Transverse colon (tissue), 4 donors: ENCODE measurements around the gene KDM4D.

Source experiments
- EP300 ChIP-seq: sonication (generic); formaldehyde crosslinking; IDR thresholded peaks from one replicate; pipeline ENCODE4 v1.6.1; 2017; ENCODE audit warnings: antibody characterized with exemption, low read depth
- POLR2A ChIP-seq: fragments of 450-650 bp; IDR thresholded peaks from one replicate; pipeline ENCODE4 v1.6.1; 2016; ENCODE audit warnings: antibody characterized with exemption, mild to moderate bottlenecking, moderate library complexity
- POLR2AphosphoS5 ChIP-seq, 3 donors: sonication (generic); formaldehyde crosslinking; IDR thresholded peaks; one replicate each; pipeline ENCODE4 v1.6.1; 2016; ENCODE audit warnings: antibody characterized with exemption in 3 of 3
- TF ChIP-seq, protein P1 (sequence below), 5 experiments: fragments of 200-600 bp in 3 of 5; fragments of 450-650 bp in 2 of 5; sonication (generic) in 3 of 5; IDR thresholded peaks; 1 replicate in 2 of 5; 2 replicates in 3 of 5; pipeline ENCODE4 v1.5.1; 2016 to 2017; ENCODE audit warnings: antibody characterized with exemption in 5 of 5, inconsistent platforms in 3 of 5, mild to moderate bottlenecking in 2 of 5, moderate library complexity in 1 of 5

DNA sequence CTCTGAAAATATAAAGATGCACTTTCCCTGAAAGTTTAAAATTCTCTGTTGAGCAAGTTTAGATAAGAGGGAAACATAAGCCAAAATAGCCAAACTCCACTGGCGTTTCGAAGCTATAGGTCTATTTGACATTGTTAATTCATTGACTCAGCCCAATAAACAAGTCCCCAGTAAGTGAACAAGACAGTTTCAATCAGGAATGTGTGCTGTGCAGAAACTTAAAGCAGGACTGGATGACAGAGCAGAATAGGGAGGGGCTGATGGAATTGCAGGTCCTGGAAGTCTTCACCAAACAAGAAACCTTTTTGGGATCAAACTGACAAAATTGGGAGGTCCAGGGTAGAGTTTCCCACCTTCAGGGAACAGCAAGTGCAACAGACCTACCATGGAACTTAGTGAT, 42.6 kb downstream of the KDM4D start:
- TF ChIP-seq POLR2A (no peak), POLR2AphosphoS5 (IDR thresholded peaks at IDR 0.05) (no peak), EP300 (no peak)
- TF ChIP-seq, protein P1, sequence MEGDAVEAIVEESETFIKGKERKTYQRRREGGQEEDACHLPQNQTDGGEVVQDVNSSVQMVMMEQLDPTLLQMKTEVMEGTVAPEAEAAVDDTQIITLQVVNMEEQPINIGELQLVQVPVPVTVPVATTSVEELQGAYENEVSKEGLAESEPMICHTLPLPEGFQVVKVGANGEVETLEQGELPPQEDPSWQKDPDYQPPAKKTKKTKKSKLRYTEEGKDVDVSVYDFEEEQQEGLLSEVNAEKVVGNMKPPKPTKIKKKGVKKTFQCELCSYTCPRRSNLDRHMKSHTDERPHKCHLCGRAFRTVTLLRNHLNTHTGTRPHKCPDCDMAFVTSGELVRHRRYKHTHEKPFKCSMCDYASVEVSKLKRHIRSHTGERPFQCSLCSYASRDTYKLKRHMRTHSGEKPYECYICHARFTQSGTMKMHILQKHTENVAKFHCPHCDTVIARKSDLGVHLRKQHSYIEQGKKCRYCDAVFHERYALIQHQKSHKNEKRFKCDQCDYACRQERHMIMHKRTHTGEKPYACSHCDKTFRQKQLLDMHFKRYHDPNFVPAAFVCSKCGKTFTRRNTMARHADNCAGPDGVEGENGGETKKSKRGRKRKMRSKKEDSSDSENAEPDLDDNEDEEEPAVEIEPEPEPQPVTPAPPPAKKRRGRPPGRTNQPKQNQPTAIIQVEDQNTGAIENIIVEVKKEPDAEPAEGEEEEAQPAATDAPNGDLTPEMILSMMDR (IDR thresholded peaks at IDR 0.05), result no peak
